Smooth muscle cell of bladder (primary cell): ENCODE data around the gene DOP1B. TPM values are rescaled to one million over a fixed set of nuclear protein-coding genes. Genes with fewer than 3 reads are reported as not detected.

ENCODE experiments used
- total RNA-seq: library from RNA; depleted of rRNA; stranded (reverse); fragments of >200 nt; gene quantifications from 2 replicates; pipeline ENCODE4 v1.2.3, GENCODE V29; 2014

DOP1B gene
- total RNA-seq = 1.8 and 1.9 TPM in 2 replicates

GRCh38 chr21:36156815-36157670 is at the start of gene DOP1B:
Gene DOP1B (plus strand): TSS chr21:36156824. CDS start chr21:36164734, 7,910 bp downstream.

GRCh38 chr21:36134803-36135390 is 21.7 kb upstream of the DOP1B start, which contains the start of gene CBR3:
Gene CBR3 (plus strand): TSS chr21:36135079. CDS start chr21:36135193, 114 bp downstream.

Other genes starting within 250 kb of the DOP1B start
- gene SETD4, start 96.3 kb upstream of the DOP1B start, total RNA-seq = 9.7 and 10.5 TPM in 2 replicates
- 112 and 131 TPM in 2 replicates for gene CBR1, start 86.8 kb upstream of the DOP1B start, total RNA-seq
- 8.6 and 10.4 TPM in 2 replicates for gene CBR3, start 21.7 kb upstream of the DOP1B start, total RNA-seq
- 31.6 and 37.0 TPM in 2 replicates for gene MORC3, start 163.4 kb downstream of the DOP1B start, total RNA-seq
- gene CHAF1B, start 228.6 kb downstream of the DOP1B start, total RNA-seq = 0.43 and 0.55 TPM in 2 replicates